HUES48 (cell line): Measurements from ENCODE around the gene PHLPP1.

ENCODE experiments used
- H3K27ac ChIP-seq: one replicate; pipeline ENCODE4 v1.7.0; 2013; ENCODE audit warnings: low read depth, low read length, inconsistent platforms
- H3K27me3 ChIP-seq: 2 replicates; pipeline ENCODE4 v1.6.1; 2013; ENCODE audit warnings: mild to moderate bottlenecking, low read length; ENCODE audit not compliant: control insufficient read depth, insufficient read depth
- H3K36me3 ChIP-seq: 2 replicates; pipeline ENCODE4 v1.6.1; 2013; ENCODE audit warnings: low read length; ENCODE audit not compliant: control insufficient read depth, insufficient read depth
- H3K4me1 ChIP-seq: 2 replicates; pipeline ENCODE4 v1.6.1; 2013; ENCODE audit warnings: mild to moderate bottlenecking, low read length; ENCODE audit not compliant: control insufficient read depth, insufficient read depth
- H3K4me3 ChIP-seq: 2 replicates; pipeline ENCODE4 v1.5.1; 2013; ENCODE audit warnings: mild to moderate bottlenecking, low read depth, low read length
- H3K9ac ChIP-seq: 2 replicates; pipeline ENCODE4 v1.6.1; 2013; ENCODE audit warnings: mild to moderate bottlenecking, low read depth, low read length, moderate library complexity
- H3K9me3 ChIP-seq: 2 replicates; pipeline ENCODE4 v1.6.1; 2013; ENCODE audit warnings: low read length; ENCODE audit not compliant: control insufficient read depth, insufficient read depth

The PHLPP1 gene

GRCh38 chr18:62810682-62811081 lies 95.3 kb downstream of the PHLPP1 start:
- H3K4me1 ChIP-seq, result peaks cover 46% of the 10 kb centered on the region
- no peaks in the 10 kb centered on the region for H3K36me3 ChIP-seq
- H3K27me3 ChIP-seq, result no peaks in the 10 kb centered on the region
- H3K9me3 ChIP-seq, result no peaks in the 10 kb centered on the region
- no peak overlapping the region for H3K4me3 ChIP-seq
- H3K9ac ChIP-seq, result no peak overlapping the region
- H3K27ac ChIP-seq, result no peak overlapping the region

- Histone ChIP-seq H3K9ac (no peak overlapping the region), H3K9me3 (no peaks in the 10 kb centered on the region), H3K4me1 (peaks cover 44% of the 10 kb centered on the region)
Measured at GRCh38 chr18:62811674-62812073, 96.3 kb downstream of the PHLPP1 start.

GRCh38 chr18:62812242-62812641 lies 96.9 kb downstream of the PHLPP1 start:
- Histone ChIP-seq H3K27me3 (no peaks in the 10 kb centered on the region), H3K27ac (no peak overlapping the region), H3K36me3 (no peaks in the 10 kb centered on the region), H3K4me3 (no peak overlapping the region), H3K4me1 (peaks cover 44% of the 10 kb centered on the region), H3K9ac (no peak overlapping the region), H3K9me3 (no peaks in the 10 kb centered on the region)

More at GRCh38 chr18:62811674-62812073, 96.3 kb downstream of the PHLPP1 start:
- H3K27ac ChIP-seq, result no peak overlapping the region
- no peaks in the 10 kb centered on the region for H3K27me3 ChIP-seq
- no peaks in the 10 kb centered on the region for H3K36me3 ChIP-seq
- H3K4me3 ChIP-seq, result no peak overlapping the region

GRCh38 chr18:62812876-62813275 lies 97.5 kb downstream of the PHLPP1 start:
- Histone ChIP-seq H3K27me3 (no peaks in the 10 kb centered on the region), H3K27ac (no peak overlapping the region), H3K4me3 (no peak overlapping the region), H3K36me3 (no peaks in the 10 kb centered on the region), H3K9me3 (no peaks in the 10 kb centered on the region), H3K4me1 (peaks cover 44% of the 10 kb centered on the region), H3K9ac (no peak overlapping the region)

- H3K9me3 ChIP-seq, result no peaks in the 10 kb centered on the region
- H3K36me3 ChIP-seq, result no peaks in the 10 kb centered on the region
- H3K27ac ChIP-seq, result peak overlapping the region; percentile 66
- H3K27me3 ChIP-seq, result no peaks in the 10 kb centered on the region
- H3K9ac ChIP-seq, result no peak overlapping the region
- peaks cover 44% of the 10 kb centered on the region for H3K4me1 ChIP-seq
- no peak overlapping the region for H3K4me3 ChIP-seq
Measured at GRCh38 chr18:62814132-62814759, 98.9 kb downstream of the PHLPP1 start.

- Histone ChIP-seq H3K9ac (no peak overlapping the region), H3K9me3 (no peaks in the 10 kb centered on the region), H3K27me3 (no peaks in the 10 kb centered on the region), H3K27ac (no peak overlapping the region), H3K36me3 (peaks cover 5% of the 10 kb centered on the region), H3K4me1 (peaks cover 27% of the 10 kb centered on the region), H3K4me3 (no peak overlapping the region)
Measured at GRCh38 chr18:62825382-62825781, 110.0 kb downstream of the PHLPP1 start.

- no peaks in the 10 kb centered on the region for H3K27me3 ChIP-seq
- H3K9ac ChIP-seq, result no peak overlapping the region
- peaks cover 29% of the 10 kb centered on the region for H3K4me1 ChIP-seq
- H3K27ac ChIP-seq, result no peak overlapping the region
- no peak overlapping the region for H3K4me3 ChIP-seq
- H3K36me3 ChIP-seq, result peaks cover 9% of the 10 kb centered on the region
- H3K9me3 ChIP-seq, result no peaks in the 10 kb centered on the region
Measured at GRCh38 chr18:62827397-62827796, 112.1 kb downstream of the PHLPP1 start.

GRCh38 chr18:62828091-62828640 lies 112.8 kb downstream of the PHLPP1 start:
- Histone ChIP-seq H3K36me3 (peaks cover 9% of the 10 kb centered on the region), H3K27ac (no peak overlapping the region), H3K4me3 (no peak overlapping the region), H3K27me3 (no peaks in the 10 kb centered on the region), H3K4me1 (peaks cover 33% of the 10 kb centered on the region), H3K9ac (no peak overlapping the region), H3K9me3 (no peaks in the 10 kb centered on the region)

- Histone ChIP-seq H3K36me3 (peaks cover 9% of the 10 kb centered on the region), H3K9me3 (no peaks in the 10 kb centered on the region), H3K9ac (no peak overlapping the region), H3K27me3 (no peaks in the 10 kb centered on the region), H3K27ac (no peak overlapping the region), H3K4me1 (peaks cover 39% of the 10 kb centered on the region), H3K4me3 (no peak overlapping the region)
Measured at GRCh38 chr18:62828852-62829251, 113.5 kb downstream of the PHLPP1 start.

GRCh38 chr18:62829936-62830335 lies 114.6 kb downstream of the PHLPP1 start:
- Histone ChIP-seq H3K4me1 (peaks cover 49% of the 10 kb centered on the region), H3K27ac (no peak overlapping the region), H3K9ac (no peak overlapping the region), H3K9me3 (no peaks in the 10 kb centered on the region), H3K36me3 (peaks cover 9% of the 10 kb centered on the region), H3K27me3 (no peaks in the 10 kb centered on the region), H3K4me3 (no peak overlapping the region)

- H3K4me1 ChIP-seq, result peaks cover 49% of the 10 kb centered on the region
- H3K27ac ChIP-seq, result peak overlapping the region; percentile 77
- H3K4me3 ChIP-seq, result peak overlapping the region; percentile 2; the same call in 1 of the 2 replicates
- H3K9ac ChIP-seq, result peak overlapping the region; percentile 2; the same call in 1 of the 2 replicates
- no peaks in the 10 kb centered on the region for H3K27me3 ChIP-seq
- peaks cover 9% of the 10 kb centered on the region for H3K36me3 ChIP-seq
- H3K9me3 ChIP-seq, result no peaks in the 10 kb centered on the region
Measured at GRCh38 chr18:62832282-62832681, 116.9 kb downstream of the PHLPP1 start.
